Lung (tissue), 12 donors: ENCODE results near the gene ABL2. TPM values are rescaled to one million over a fixed set of nuclear protein-coding genes. Genes with fewer than 3 reads are reported as not detected.
"Not testable (repeated sequence)": the region's sequence is repeated elsewhere in the genome, so short reads cannot be mapped to it uniquely, and the experiment has no call there.

Experiments
- ATAC-seq: fragments of 200-7000 bp; cut with Tn5 transposase; one replicate; pipeline ENCODE4 v1.9.1; 2020; ENCODE audit warnings: moderate number of reproducible peaks; ENCODE audit not compliant: insufficient read depth, low FRiP score
- DNase-seq, 3 donors: peaks; one replicate each; pipeline ENCODE4 v3.0.0-alpha.2; 2013 to 2017
- H3K27ac ChIP-seq, 2 donors: one replicate each; pipeline ENCODE4 v1.5.1; 2013; ENCODE audit warnings: mild to moderate bottlenecking in 2 of 2, moderate library complexity in 2 of 2, control low read depth in 1 of 2, inconsistent platforms in 1 of 2, low read depth in 1 of 2, low read length in 1 of 2
- H3K27me3 ChIP-seq, 3 donors: one replicate each; pipeline ENCODE4 v1.5.1; 2013; ENCODE audit warnings: low read length in 2 of 3; ENCODE audit not compliant: control insufficient read depth in 3 of 3, insufficient read depth in 3 of 3
- H3K36me3 ChIP-seq, 4 donors: one replicate each; pipeline ENCODE4 v1.5.1; 2013; ENCODE audit warnings: low read length in 4 of 4, mild to moderate bottlenecking in 1 of 4, moderate library complexity in 1 of 4; ENCODE audit not compliant: control insufficient read depth in 4 of 4, insufficient read depth in 4 of 4
- H3K4me1 ChIP-seq, 5 donors: one replicate each; pipeline ENCODE4 v1.5.1; 2013; ENCODE audit warnings: low read length in 5 of 5, mild to moderate bottlenecking in 2 of 5, moderate library complexity in 1 of 5; ENCODE audit not compliant: control insufficient read depth in 5 of 5, insufficient read depth in 5 of 5
- H3K4me3 ChIP-seq: one replicate; pipeline ENCODE4 v1.5.1; 2013; ENCODE audit warnings: mild to moderate bottlenecking, control low read depth, moderate library complexity
- H3K9ac ChIP-seq, 2 donors: one replicate each; pipeline ENCODE4 v1.5.1; 2013; ENCODE audit warnings: low read length in 2 of 2, control low read depth in 1 of 2; ENCODE audit not compliant: insufficient read depth in 1 of 2
- H3K9me3 ChIP-seq, 4 donors: one replicate each; pipeline ENCODE4 v1.5.1; 2013; ENCODE audit warnings: low read length in 3 of 4, mild to moderate bottlenecking in 1 of 4, moderate library complexity in 1 of 4; ENCODE audit not compliant: control insufficient read depth in 4 of 4, insufficient read depth in 3 of 4
- WGBS, 2 donors: extraction: QIAGEN DNeasy Blood & Tissue Kit; methylation state at CpG; one replicate each; pipeline ENCODE4 v1.1.7; 2013; 5-methylcytosine and 5-hydroxymethylcytosine counted together
- polyA plus RNA-seq, 2 donors: library from polyadenylated mRNA; stranded (reverse); fragments of 200-250 nt; gene quantifications; one replicate each; pipeline ENCODE4 v1.2.1, GENCODE V29; 2013
- total RNA-seq, 2 donors: library from RNA; depleted of rRNA in 1 of 2; stranded (reverse); fragments of >200 nt in 1 of 2; gene quantifications; one replicate each; pipeline ENCODE4 v1.2.1, GENCODE V29; 2014 to 2021
- TF ChIP-seq, protein P1 (sequence below): IDR thresholded peaks from 2 replicates; pipeline ENCODE4 v1.5.1; 2012; ENCODE audit warnings: mild to moderate bottlenecking; ENCODE audit errors: control extremely low read depth, extremely low read depth
- donor health status: control.
- donor health status: control.
- donor health status: Bipolar disorder and iron deficiency.
- donor health status: healthy.
- donor health status: DM: yes; HTN: yes; CAD: no.

The ABL2 gene
- total and polyA plus RNA-seq, 4 donors = 3.3 to 27.8 (median 16.4) TPM

DNA sequence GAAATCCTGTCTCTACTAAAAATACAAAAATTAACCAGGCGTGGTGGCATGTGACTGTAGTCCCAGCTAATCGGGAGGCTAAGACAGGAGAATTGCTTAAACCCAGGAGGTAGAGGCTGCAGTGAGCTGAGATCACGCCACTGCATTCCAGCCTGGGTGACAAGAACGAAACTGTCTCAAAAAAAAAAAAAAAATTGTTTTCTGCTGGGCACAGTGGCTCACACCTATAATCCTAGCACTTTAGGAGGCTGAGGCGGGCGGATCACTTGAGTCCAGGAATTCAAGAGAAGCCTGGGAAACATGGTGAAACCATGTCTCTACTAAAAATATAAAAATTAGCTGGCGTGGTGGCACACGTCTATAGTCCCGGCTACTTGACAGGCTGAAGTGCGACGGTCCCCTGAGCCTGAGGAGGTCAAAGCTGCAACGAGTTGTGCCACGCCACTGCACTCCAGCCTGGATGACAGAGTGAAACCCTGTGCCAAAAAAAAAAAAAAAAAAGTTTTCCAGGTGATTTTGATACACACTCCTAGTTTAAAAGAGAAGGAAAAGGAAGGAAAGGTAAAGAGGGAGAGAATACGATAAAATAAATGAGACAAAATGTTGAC is 31.7 kb downstream of the ABL2 start:
- 69 to 89% methylated on average over 14 of the region's 14 CpGs for WGBS, 2 donors

DNA sequence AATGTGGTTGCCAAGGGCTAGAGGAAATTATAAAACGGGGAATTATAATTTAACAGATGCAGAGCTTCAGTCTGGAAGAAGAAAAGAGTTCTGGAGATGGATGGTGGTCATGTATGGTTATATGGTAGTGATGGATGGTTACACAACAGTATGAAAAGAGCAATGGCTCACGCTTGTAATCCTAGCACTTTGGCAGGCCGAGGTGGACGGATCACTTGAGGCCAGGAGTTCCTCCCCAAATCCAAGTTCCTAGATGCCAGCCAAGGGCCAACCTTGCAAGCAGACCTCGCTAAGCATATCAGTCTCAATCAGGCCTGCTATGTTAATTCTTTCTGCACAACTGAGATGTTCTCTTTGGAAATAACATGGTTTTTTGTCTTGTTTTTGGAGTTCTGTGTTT is 33.6 kb downstream of the ABL2 start:
- H3K36me3 ChIP-seq, H3K9me3 ChIP-seq, H3K9ac ChIP-seq, H3K4me1 ChIP-seq, H3K27ac ChIP-seq, H3K27me3 ChIP-seq, ATAC-seq, DNase-seq, H3K4me3 ChIP-seq: not testable (repeated sequence)
- 86 to 90% methylated on average over 5 of the region's 5 CpGs for whole genome bisulfite sequencing, 2 donors

More for the DNA sequence above, 31.7 kb downstream of the ABL2 start:
- Histone ChIP-seq H3K4me3 (no peak overlapping the region), H3K36me3 (peaks cover 0 to 2% (median 0%) of the 10 kb centered on the region in 4 donors), H3K9ac (no peak overlapping the region), H3K9me3 (no peaks in the 10 kb centered on the region), H3K4me1 (no peaks in the 10 kb centered on the region), H3K27ac (no peak overlapping the region), H3K27me3 (no peaks in the 10 kb centered on the region)
- DNase-seq (no peak), ATAC-seq (peak; percentile 49)
- TF ChIP-seq, protein P1, sequence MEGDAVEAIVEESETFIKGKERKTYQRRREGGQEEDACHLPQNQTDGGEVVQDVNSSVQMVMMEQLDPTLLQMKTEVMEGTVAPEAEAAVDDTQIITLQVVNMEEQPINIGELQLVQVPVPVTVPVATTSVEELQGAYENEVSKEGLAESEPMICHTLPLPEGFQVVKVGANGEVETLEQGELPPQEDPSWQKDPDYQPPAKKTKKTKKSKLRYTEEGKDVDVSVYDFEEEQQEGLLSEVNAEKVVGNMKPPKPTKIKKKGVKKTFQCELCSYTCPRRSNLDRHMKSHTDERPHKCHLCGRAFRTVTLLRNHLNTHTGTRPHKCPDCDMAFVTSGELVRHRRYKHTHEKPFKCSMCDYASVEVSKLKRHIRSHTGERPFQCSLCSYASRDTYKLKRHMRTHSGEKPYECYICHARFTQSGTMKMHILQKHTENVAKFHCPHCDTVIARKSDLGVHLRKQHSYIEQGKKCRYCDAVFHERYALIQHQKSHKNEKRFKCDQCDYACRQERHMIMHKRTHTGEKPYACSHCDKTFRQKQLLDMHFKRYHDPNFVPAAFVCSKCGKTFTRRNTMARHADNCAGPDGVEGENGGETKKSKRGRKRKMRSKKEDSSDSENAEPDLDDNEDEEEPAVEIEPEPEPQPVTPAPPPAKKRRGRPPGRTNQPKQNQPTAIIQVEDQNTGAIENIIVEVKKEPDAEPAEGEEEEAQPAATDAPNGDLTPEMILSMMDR = no peak

DNA sequence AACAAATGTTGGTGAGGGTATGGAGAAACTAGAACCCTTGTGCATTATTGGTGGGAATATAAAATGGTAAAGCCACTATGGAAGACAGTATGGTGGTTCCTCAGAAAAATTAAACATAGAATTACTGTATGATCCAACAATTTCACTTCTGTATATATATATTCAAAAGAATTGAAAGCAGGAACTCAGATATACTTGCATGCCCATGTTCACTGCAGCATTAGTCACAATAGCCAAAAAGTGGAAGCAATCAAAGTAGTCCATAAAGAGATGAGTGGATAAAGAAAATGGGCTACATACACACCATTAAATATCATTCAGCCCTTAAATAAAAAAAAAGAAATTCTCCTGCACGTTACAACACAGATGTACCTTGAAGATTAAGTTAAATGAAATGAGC is 34.1 kb downstream of the ABL2 start:
- Histone ChIP-seq H3K27ac (no peak overlapping the region), H3K9ac (no peak overlapping the region), H3K4me1 (no peaks in the 10 kb centered on the region), H3K9me3 (no peaks in the 10 kb centered on the region), H3K27me3 (no peaks in the 10 kb centered on the region), H3K36me3 (peaks cover 0 to 2% (median 0%) of the 10 kb centered on the region in 4 donors), H3K4me3 (no peak overlapping the region)
- DNase-seq (no peak), ATAC-seq (no peak)
- 89 to 94% methylated on average over 1 of the region's 1 CpG for WGBS, 2 donors
- TF ChIP-seq, protein P1 = no peak

DNA sequence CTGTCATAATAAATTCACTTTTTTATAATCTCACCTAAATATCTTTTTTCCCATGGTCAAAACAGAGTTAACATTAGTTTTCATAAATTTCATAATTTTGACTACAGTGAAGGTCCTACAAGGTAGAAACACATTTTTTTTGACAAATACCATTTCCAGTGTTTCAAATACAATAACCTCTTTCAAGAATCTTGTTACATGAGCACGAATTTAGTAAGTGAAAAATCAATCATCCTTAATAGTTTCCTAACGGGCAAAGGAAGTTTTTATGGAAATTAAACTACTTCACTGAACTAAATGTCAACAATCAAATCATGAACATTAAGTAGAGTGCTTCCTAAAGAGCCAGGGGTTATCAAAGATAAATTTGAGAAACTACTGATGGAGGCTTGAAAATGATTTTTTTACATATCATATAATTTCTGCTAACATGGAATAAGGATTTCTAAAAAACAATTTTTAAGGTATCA is 35.4 kb downstream of the ABL2 start:
- Histone ChIP-seq H3K4me3 (no peak overlapping the region), H3K27me3 (no peaks in the 10 kb centered on the region), H3K4me1 (no peaks in the 10 kb centered on the region), H3K27ac (no peak overlapping the region), H3K9me3 (no peaks in the 10 kb centered on the region), H3K9ac (no peak overlapping the region), H3K36me3 (peaks cover 0 to 2% (median 0%) of the 10 kb centered on the region in 4 donors)
- DNase-seq (no peak), ATAC-seq (no peak)
- 39 to 73% methylated on average over 2 of the region's 2 CpGs for WGBS, 2 donors
- TF ChIP-seq, protein P1 = no peak
